Fibroblast of lung (primary cell): Measurements from ENCODE around the gene DNAJC3. TPM values are rescaled to one million over a fixed set of nuclear protein-coding genes. Genes with fewer than 3 reads are reported as not detected.
A peak's percentile ranks its signal among the peaks of the same experiment; 100 is the strongest.

Experiments
- DNase-seq, 2 donors: peaks; one replicate each; pipeline versions ENCODE4 v3.0.0 to v3.0.0-alpha.2; 2010; ENCODE audit warnings: low read depth in 2 of 2
- H2AFZ ChIP-seq: 2 replicates; pipeline ENCODE4 v1.5.1; 2012; ENCODE audit warnings: low read length, control low read depth, inconsistent platforms
- H3K27ac ChIP-seq: 2 replicates; pipeline ENCODE4 v1.5.1; 2011; ENCODE audit warnings: low read length, control low read depth; ENCODE audit not compliant: insufficient read depth
- H3K27me3 ChIP-seq: 2 replicates; pipeline ENCODE4 v1.5.1; 2011; ENCODE audit warnings: mild to moderate bottlenecking, low read length; ENCODE audit not compliant: control insufficient read depth, insufficient read depth
- H3K36me3 ChIP-seq: 2 replicates; pipeline ENCODE4 v1.5.1; 2011; ENCODE audit warnings: low read length; ENCODE audit not compliant: control insufficient read depth, insufficient read depth
- H3K4me1 ChIP-seq: 2 replicates; pipeline ENCODE4 v1.5.1; 2011; ENCODE audit warnings: low read length; ENCODE audit not compliant: control insufficient read depth, insufficient read depth; ENCODE audit errors: extremely low read depth
- H3K4me2 ChIP-seq: 2 replicates; pipeline ENCODE4 v1.5.1; 2011; ENCODE audit warnings: low read length, control low read depth; ENCODE audit not compliant: insufficient read depth; ENCODE audit errors: extremely low read depth
- H3K4me3 ChIP-seq, 4 experiments: fragments of 200-600 bp in 1 of 4; sonication (generic) in 1 of 4; replicated peaks in 1 of 4; 2 replicates each; pipeline ENCODE4 v1.5.1; 2011 to 2016; ENCODE audit warnings: low read length in 4 of 4, low read depth in 3 of 4, mild to moderate bottlenecking in 3 of 4, control low read depth in 2 of 4, inconsistent platforms in 1 of 4, mixed read lengths in 1 of 4; ENCODE audit not compliant: insufficient read depth in 1 of 4; ENCODE audit errors: control extremely low read depth in 1 of 4
- H3K79me2 ChIP-seq: 2 replicates; pipeline ENCODE4 v1.5.1; 2012; ENCODE audit warnings: mild to moderate bottlenecking, low read length, inconsistent platforms; ENCODE audit not compliant: control insufficient read depth, insufficient read depth
- H3K9ac ChIP-seq: 2 replicates; pipeline ENCODE4 v1.5.1; 2011; ENCODE audit warnings: mild to moderate bottlenecking, low read length, control low read depth; ENCODE audit not compliant: insufficient read depth
- H3K9me3 ChIP-seq: 2 replicates; pipeline ENCODE4 v1.5.1; 2012; ENCODE audit warnings: low read depth, low read length; ENCODE audit not compliant: control insufficient read depth, insufficient read depth
- H4K20me1 ChIP-seq: 2 replicates; pipeline ENCODE4 v1.5.1; 2011; ENCODE audit warnings: low read length; ENCODE audit not compliant: control insufficient read depth, insufficient read depth; ENCODE audit errors: extremely low read depth
- EZH2 ChIP-seq: IDR thresholded peaks from 2 replicates; pipeline ENCODE4 v1.5.1; 2012; ENCODE audit warnings: low read length, control low read depth, mild to moderate bottlenecking; ENCODE audit errors: missing control alignments
- polyA plus RNA-seq, 2 donors: library from polyadenylated mRNA; depleted of rRNA in 1 of 2; stranded (reverse) in 1 of 2; unstranded in 1 of 2; fragments of >200 nt; gene quantifications; 2 replicates each; pipeline ENCODE4 v1.2.1, GENCODE V29; 2011 to 2012; ENCODE audit warnings: missing spikeins in 1 of 2
- total RNA-seq: library from RNA; depleted of rRNA; stranded (reverse); fragments of >200 nt; gene quantifications from 2 replicates; pipeline ENCODE4 v1.2.1, GENCODE V29; 2014
- TF ChIP-seq, protein P1 (sequence below), 2 donors: IDR thresholded peaks in 1 of 2; conservative IDR thresholded peaks in 1 of 2; 1 replicate in 1 of 2; 2 replicates in 1 of 2; pipeline ENCODE4 v1.5.1; 2011 to 2012; ENCODE audit warnings: low read length in 2 of 2, control low read depth in 1 of 2, inconsistent platforms in 1 of 2, low read depth in 1 of 2, mild to moderate bottlenecking in 1 of 2

The DNAJC3 gene
- total and polyA plus RNA-seq, 2 donors (not counting 1 experiment from before 2014, with no cell fraction given), result 37.6 to 55.5 TPM

DNA sequence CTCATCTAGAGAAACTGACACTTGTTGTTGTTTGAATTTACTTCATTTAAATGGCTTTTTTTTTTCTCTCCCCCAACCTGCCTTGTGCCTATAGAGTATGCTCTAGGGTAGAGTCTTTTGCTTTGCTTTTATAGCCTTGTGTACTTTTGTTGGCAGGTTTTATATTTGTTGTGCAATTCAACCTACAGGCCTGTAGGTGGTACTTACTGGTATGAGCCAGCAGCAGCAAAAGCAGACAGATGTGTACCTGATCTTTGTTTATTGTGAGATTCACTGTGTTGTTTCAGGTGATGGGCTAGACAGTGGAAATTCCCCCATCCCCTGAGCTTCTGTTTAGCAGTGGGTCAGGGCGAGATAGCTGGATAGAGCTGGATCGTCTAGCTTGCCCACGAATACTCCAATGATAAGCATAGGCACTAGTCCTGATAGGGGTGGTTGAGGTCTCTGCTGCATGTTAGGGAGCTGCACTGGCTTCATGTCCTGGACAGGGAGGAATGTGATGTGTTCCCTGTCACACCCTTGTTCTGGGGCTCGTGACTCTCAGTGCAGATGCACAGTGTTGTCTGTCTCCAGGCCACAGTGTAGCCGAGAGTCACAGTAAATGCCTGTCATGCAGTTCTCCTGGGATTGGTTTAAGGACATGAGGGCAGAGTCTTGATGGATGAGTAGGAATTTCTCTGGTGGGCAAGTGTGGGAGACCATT is 21.3 kb downstream of the DNAJC3 start:
- Histone ChIP-seq H3K4me3 (no peak overlapping the region), H3K4me2 (no peak overlapping the region), H3K9me3 (no peaks in the 10 kb centered on the region), H3K36me3 (no peaks in the 10 kb centered on the region), H3K27ac (no peak overlapping the region), H3K79me2 (peaks cover 32% of the 10 kb centered on the region), H4K20me1 (no peaks in the 10 kb centered on the region), H3K4me1 (no peaks in the 10 kb centered on the region), H3K9ac (no peak overlapping the region), H3K27me3 (no peaks in the 10 kb centered on the region), H2AFZ (no peak overlapping the region)
- TF ChIP-seq, protein P1, sequence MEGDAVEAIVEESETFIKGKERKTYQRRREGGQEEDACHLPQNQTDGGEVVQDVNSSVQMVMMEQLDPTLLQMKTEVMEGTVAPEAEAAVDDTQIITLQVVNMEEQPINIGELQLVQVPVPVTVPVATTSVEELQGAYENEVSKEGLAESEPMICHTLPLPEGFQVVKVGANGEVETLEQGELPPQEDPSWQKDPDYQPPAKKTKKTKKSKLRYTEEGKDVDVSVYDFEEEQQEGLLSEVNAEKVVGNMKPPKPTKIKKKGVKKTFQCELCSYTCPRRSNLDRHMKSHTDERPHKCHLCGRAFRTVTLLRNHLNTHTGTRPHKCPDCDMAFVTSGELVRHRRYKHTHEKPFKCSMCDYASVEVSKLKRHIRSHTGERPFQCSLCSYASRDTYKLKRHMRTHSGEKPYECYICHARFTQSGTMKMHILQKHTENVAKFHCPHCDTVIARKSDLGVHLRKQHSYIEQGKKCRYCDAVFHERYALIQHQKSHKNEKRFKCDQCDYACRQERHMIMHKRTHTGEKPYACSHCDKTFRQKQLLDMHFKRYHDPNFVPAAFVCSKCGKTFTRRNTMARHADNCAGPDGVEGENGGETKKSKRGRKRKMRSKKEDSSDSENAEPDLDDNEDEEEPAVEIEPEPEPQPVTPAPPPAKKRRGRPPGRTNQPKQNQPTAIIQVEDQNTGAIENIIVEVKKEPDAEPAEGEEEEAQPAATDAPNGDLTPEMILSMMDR (conservative IDR thresholded peaks at IDR 0.05 in 1 of 2, IDR thresholded peaks at IDR 0.05 in 1 of 2; ENCODE audit: low read depth in 1 of 2, low read length in 2 of 2), result peak in 1 of 2 donors; percentile 38
- TF ChIP-seq EZH2, result no peak
- DNase-seq, result no peak

DNA sequence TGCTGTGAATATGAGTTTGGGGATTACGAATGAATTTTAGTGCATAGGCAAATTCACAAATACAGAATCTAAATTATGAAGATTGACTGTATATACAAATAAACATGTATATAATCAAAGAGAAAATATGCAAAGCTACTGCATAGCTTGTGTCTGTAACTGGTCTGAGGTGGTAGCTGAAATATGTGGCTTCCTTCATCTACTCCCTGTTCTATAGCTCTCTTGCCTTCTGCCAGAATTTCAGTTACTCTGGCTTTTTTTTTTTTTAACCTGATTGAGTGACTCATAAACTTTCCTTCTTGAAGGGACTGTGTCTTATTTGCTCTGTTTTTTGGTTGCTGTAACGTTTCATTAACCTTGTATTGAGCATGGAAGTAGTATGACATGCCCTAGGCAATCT is 26.6 kb downstream of the DNAJC3 start:
- no peaks in the 10 kb centered on the region for H3K9me3 ChIP-seq
- no peaks in the 10 kb centered on the region for H3K4me1 ChIP-seq
- H3K9ac ChIP-seq, result no peak overlapping the region
- peaks cover 1% of the 10 kb centered on the region for H4K20me1 ChIP-seq
- no peak overlapping the region for H2AFZ ChIP-seq
- H3K27me3 ChIP-seq, result no peaks in the 10 kb centered on the region
- no peak overlapping the region for H3K27ac ChIP-seq
- no peak overlapping the region for H3K4me3 ChIP-seq
- DNase-seq, result peak in 1 of 2 donors; percentile 20
- H3K4me2 ChIP-seq, result no peak overlapping the region
- TF ChIP-seq, protein P1 (conservative IDR thresholded peaks at IDR 0.05 in 1 of 2, IDR thresholded peaks at IDR 0.05 in 1 of 2; ENCODE audit: low read depth in 1 of 2, low read length in 2 of 2), result no peak
- TF ChIP-seq EZH2, result no peak
- no peaks in the 10 kb centered on the region for H3K36me3 ChIP-seq
- peaks cover 35% of the 10 kb centered on the region for H3K79me2 ChIP-seq

DNA sequence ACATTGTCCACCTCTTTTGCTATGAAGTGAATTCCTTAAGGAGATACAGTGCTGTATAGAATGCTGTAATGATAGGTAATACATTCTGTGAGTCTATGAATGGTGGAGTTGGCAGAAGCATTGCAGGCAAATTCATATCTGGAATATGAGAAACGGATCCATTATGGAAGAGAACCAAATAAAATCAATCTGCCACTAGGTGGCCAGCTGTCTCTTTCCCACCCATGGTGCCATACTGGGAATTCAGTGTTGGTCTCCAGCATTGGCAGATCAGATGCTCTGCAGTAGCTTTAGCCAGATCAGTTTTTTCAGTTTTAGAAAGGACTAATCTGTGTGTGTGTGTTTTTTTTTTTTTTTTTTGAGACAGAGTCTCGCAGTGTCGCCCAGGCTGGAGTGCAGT is 27.6 kb downstream of the DNAJC3 start:
- H3K79me2 ChIP-seq, result peaks cover 29% of the 10 kb centered on the region
- DNase-seq, result peak in 1 of 2 donors; percentile 12
- peaks cover 1% of the 10 kb centered on the region for H4K20me1 ChIP-seq

More for the DNA sequence above, 27.6 kb downstream of the DNAJC3 start:
- Histone ChIP-seq H3K27me3 (no peaks in the 10 kb centered on the region), H3K9me3 (no peaks in the 10 kb centered on the region), H3K27ac (no peak overlapping the region), H3K4me2 (no peak overlapping the region), H3K36me3 (no peaks in the 10 kb centered on the region), H3K4me3 (no peak overlapping the region), H2AFZ (no peak overlapping the region), H3K9ac (no peak overlapping the region), H3K4me1 (no peaks in the 10 kb centered on the region)
- TF ChIP-seq, protein P1 (conservative IDR thresholded peaks at IDR 0.05 in 1 of 2, IDR thresholded peaks at IDR 0.05 in 1 of 2; ENCODE audit: low read depth in 1 of 2, low read length in 2 of 2), result peak; percentile 30 to 32
- TF ChIP-seq EZH2, result no peak
